Stomach smooth muscle (tissue), 2 donors: Measurements from ENCODE around the gene TDRD7.

Experiments
- H3K27ac ChIP-seq: one replicate; pipeline ENCODE4 v1.7.0; 2013; ENCODE audit warnings: mild to moderate bottlenecking, low read length, inconsistent platforms
- H3K27me3 ChIP-seq, 2 donors: one replicate each; pipeline ENCODE4 v1.7.0; 2013; ENCODE audit warnings: low read length in 2 of 2; ENCODE audit not compliant: insufficient read depth in 2 of 2, control insufficient read depth in 1 of 2
- H3K36me3 ChIP-seq, 2 donors: one replicate each; pipeline ENCODE4 v1.7.0; 2013; ENCODE audit warnings: low read length in 2 of 2; ENCODE audit not compliant: control insufficient read depth in 2 of 2, insufficient read depth in 2 of 2
- H3K4me1 ChIP-seq: one replicate; pipeline ENCODE4 v1.7.0; 2013; ENCODE audit warnings: low read length; ENCODE audit not compliant: control insufficient read depth, insufficient read depth
- H3K4me3 ChIP-seq, 2 donors: one replicate each; pipeline ENCODE4 v1.7.0; 2013; ENCODE audit warnings: low read length in 2 of 2
- H3K9ac ChIP-seq, 2 donors: one replicate each; pipeline ENCODE4 v1.7.0; 2013; ENCODE audit warnings: low read length in 2 of 2, mild to moderate bottlenecking in 1 of 2
- H3K9me3 ChIP-seq, 2 donors: one replicate each; pipeline ENCODE4 v1.7.0; 2013; ENCODE audit warnings: low read length in 2 of 2; ENCODE audit not compliant: control insufficient read depth in 2 of 2
- donor health status: healthy.
- donor health status: Pancreatic carcinoma.

TDRD7 gene

DNA sequence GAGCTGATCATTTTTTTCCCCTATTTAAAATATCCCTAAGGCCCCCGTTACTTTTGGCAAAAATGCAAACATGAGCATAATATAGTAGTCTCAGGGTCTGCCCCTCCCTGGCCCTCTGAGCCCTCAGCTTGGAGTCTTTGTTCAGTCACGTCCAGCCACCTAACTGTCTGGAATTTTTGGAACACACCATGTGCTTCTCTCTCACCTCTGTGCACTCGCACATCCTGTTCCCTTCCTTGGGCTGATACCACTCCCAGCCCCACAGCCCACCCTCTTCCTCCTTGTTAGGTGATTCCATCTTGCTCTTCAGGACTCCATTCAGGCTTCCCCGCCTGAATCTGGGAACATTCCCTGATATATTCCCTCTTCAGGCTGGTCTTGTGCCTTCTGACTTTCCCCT lies 16.0 kb downstream of the TDRD7 start:
- Histone ChIP-seq H3K4me1 (no peaks in the 10 kb centered on the region), H3K36me3 (peaks cover 9 to 21% of the 10 kb centered on the region in 2 donors), H3K27ac (no peak overlapping the region), H3K4me3 (no peak overlapping the region), H3K9me3 (no peaks in the 10 kb centered on the region), H3K27me3 (no peaks in the 10 kb centered on the region), H3K9ac (no peak overlapping the region)

GRCh38 chr9:97430316-97431043 lies 18.6 kb downstream of the TDRD7 start:
- no peak overlapping the region for H3K9ac ChIP-seq
- no peak overlapping the region for H3K4me3 ChIP-seq
- no peaks in the 10 kb centered on the region for H3K27me3 ChIP-seq
- H3K27ac ChIP-seq: no peak overlapping the region
- H3K9me3 ChIP-seq: no peaks in the 10 kb centered on the region
- no peaks in the 10 kb centered on the region for H3K4me1 ChIP-seq
- H3K36me3 ChIP-seq: peaks cover 9 to 29% of the 10 kb centered on the region in 2 donors

- no peaks in the 10 kb centered on the region for H3K4me1 ChIP-seq
- peaks cover 9 to 29% of the 10 kb centered on the region in 2 donors for H3K36me3 ChIP-seq
- H3K9ac ChIP-seq: no peak overlapping the region
These were observed 19.1 kb downstream of the TDRD7 start for GRCh38 chr9:97431044-97431441.

DNA sequence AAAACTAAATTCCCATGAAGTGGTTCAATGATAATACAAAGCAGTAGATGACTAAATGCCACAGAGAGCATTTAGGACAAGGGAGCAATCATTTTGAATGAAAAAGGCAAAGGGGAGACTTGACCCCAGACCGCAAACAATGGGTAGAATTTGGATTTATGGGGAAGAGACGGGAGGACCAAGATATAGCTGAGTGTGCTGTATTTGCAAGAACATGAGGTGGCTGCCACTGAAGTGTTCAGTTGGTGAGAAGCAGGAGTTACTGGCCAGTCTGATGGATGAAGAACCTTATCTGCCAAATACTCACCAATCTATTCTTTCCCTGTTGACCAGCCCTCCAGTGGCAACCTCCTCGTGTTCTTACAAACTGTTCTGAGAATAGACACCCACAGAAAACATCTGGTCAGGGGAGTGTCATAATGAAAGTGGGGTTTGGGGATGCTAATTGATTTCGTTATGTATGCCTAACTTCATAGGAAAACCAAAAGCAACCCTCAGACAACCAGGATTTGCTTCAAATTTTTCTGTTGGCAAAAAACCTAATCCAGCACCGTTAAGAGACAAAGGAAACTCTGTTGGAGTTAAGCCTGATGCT lies 19.8 kb downstream of the TDRD7 start:
- H3K36me3 ChIP-seq: peaks cover 9 to 29% of the 10 kb centered on the region in 2 donors
- H3K9me3 ChIP-seq: no peaks in the 10 kb centered on the region
- no peaks in the 10 kb centered on the region for H3K4me1 ChIP-seq
- H3K9ac ChIP-seq: no peak overlapping the region
- H3K27ac ChIP-seq: no peak overlapping the region
- H3K27me3 ChIP-seq: no peaks in the 10 kb centered on the region
- H3K4me3 ChIP-seq: no peak overlapping the region

More at GRCh38 chr9:97431044-97431441, 19.1 kb downstream of the TDRD7 start:
- no peak overlapping the region for H3K27ac ChIP-seq
- H3K9me3 ChIP-seq: no peaks in the 10 kb centered on the region
- H3K4me3 ChIP-seq: no peak overlapping the region
- H3K27me3 ChIP-seq: no peaks in the 10 kb centered on the region

DNA sequence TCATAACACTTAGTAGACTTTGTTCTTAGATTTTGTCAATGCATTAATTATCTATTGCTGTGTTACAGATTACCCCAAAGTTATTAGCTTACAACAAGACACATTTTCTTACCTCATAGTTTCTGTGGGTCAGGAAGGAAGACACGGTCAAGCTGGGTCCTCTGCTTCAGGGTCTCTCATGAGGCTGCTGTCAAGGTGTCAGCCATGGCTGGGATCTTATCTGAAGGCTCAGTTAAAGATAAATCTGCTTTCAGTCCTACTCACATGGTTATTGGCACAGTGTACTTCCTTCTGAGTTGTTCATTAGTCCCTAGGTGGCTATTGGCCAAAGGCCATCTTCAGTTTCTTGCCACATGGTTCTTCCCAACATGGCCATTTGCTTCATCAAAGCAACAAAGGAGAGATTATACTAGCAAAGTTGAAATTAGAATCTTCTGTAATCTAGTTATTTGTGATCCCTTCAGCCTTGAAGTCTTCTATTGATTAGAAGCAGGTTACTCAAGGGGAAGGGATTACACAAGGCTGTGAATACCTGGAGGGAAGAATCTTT lies 25.2 kb downstream of the TDRD7 start:
- peaks cover 2 to 14% of the 10 kb centered on the region in 2 donors for H3K36me3 ChIP-seq

DNA sequence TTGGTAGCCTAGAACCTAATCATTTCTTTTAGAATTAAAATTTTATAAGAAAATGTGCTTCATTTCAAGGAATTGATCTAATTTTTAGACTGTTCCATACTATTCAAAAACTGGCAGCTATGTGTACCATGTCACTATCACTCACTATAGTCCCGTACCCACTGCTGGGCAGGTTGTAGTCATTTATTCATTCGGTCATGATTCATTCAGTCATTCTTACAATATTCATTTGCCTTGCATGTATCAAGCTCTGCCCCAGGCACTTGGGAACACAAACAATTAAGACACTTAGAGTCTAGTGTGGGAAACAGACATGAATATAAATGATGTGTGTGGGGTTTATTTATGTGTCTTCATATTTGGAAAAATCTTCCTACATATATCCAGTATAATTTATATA lies 26.4 kb downstream of the TDRD7 start:
- H3K27me3 ChIP-seq: no peaks in the 10 kb centered on the region
- H3K4me3 ChIP-seq: no peak overlapping the region
- H3K9ac ChIP-seq: no peak overlapping the region
- H3K27ac ChIP-seq: no peak overlapping the region
- H3K4me1 ChIP-seq: no peaks in the 10 kb centered on the region
- peaks cover 2 to 8% of the 10 kb centered on the region in 2 donors for H3K36me3 ChIP-seq
- H3K9me3 ChIP-seq: no peaks in the 10 kb centered on the region

More for the DNA sequence above, 25.2 kb downstream of the TDRD7 start:
- no peak overlapping the region for H3K4me3 ChIP-seq
- H3K27me3 ChIP-seq: no peaks in the 10 kb centered on the region
- no peak overlapping the region for H3K27ac ChIP-seq
- H3K9me3 ChIP-seq: no peaks in the 10 kb centered on the region
- H3K4me1 ChIP-seq: no peaks in the 10 kb centered on the region
- H3K9ac ChIP-seq: no peak overlapping the region

DNA sequence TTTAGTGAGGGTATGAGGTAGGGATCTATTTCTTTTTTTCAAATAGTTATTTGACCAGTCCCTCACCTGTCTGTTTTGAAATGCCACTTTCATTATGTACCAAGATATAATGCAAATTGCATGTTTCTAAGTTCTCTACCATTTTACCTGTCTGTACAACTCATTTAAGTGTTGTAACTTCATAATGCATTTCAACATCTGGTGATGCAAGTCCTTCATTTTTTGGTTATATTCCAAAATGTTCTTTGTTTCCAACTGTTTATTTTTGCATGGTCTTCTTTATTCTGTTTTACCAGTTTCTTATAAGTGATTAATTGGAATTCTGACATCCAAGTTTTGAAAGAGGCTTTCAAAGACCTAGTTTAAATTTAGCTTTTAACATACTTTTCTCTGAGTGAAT lies 26.8 kb downstream of the TDRD7 start:
- H3K9ac ChIP-seq: no peak overlapping the region
- H3K27ac ChIP-seq: no peak overlapping the region
- no peaks in the 10 kb centered on the region for H3K9me3 ChIP-seq
- H3K4me1 ChIP-seq: no peaks in the 10 kb centered on the region
- H3K27me3 ChIP-seq: no peaks in the 10 kb centered on the region
- H3K36me3 ChIP-seq: peaks cover 2 to 8% of the 10 kb centered on the region in 2 donors
- H3K4me3 ChIP-seq: no peak overlapping the region

- Histone ChIP-seq H3K4me3 (no peak overlapping the region), H3K9ac (no peak overlapping the region), H3K27ac (no peak overlapping the region), H3K36me3 (peaks cover 0 to 2% of the 10 kb centered on the region in 2 donors), H3K27me3 (no peaks in the 10 kb centered on the region), H3K9me3 (no peaks in the 10 kb centered on the region), H3K4me1 (no peaks in the 10 kb centered on the region)
These were observed 28.3 kb downstream of the TDRD7 start for GRCh38 chr9:97440160-97440559.

DNA sequence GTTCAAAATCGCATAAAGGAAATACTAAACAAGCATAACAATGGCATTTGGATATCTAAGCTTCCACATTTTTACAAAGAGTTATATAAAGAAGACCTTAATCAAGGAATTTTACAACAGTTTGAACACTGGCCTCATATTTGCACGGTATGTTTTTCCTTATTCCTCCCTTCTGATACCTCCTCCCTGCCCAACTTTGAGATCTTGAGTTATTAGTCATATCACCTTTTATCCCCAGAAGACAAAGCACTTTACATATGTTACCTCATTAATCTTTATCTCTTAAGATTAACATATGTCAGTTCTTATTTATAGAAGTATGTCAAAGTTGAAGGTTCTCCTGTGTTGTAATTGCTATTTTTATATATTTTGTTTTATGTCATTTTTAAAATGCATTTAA lies 29.8 kb downstream of the TDRD7 start:
- Histone ChIP-seq H3K27ac (no peak overlapping the region), H3K9me3 (no peaks in the 10 kb centered on the region), H3K4me3 (no peak overlapping the region), H3K36me3 (peaks cover 0 to 2% of the 10 kb centered on the region in 2 donors), H3K4me1 (no peaks in the 10 kb centered on the region), H3K27me3 (no peaks in the 10 kb centered on the region), H3K9ac (no peak overlapping the region)

- no peak overlapping the region for H3K9ac ChIP-seq
- no peak overlapping the region for H3K27ac ChIP-seq
- no peaks in the 10 kb centered on the region for H3K27me3 ChIP-seq
- no peak overlapping the region for H3K4me3 ChIP-seq
- H3K9me3 ChIP-seq: no peaks in the 10 kb centered on the region
- H3K4me1 ChIP-seq: no peaks in the 10 kb centered on the region
- peaks cover 0 to 4% of the 10 kb centered on the region in 2 donors for H3K36me3 ChIP-seq
These were observed 33.3 kb downstream of the TDRD7 start for GRCh38 chr9:97445119-97445701.
